GM18517 (cell line): ENCODE results near the gene PAFAH1B1.

Experiments used
- ATAC-seq: cut with Tn5 transposase; IDR thresholded peaks from one replicate; pipeline ENCODE4 v1.9.1; 2021; ENCODE audit warnings: mild to moderate bottlenecking, moderate library complexity; ENCODE audit not compliant: unreplicated experiment

The PAFAH1B1 gene

GRCh38 chr17:2701161-2701995 lies 107.9 kb downstream of the PAFAH1B1 start:
- ATAC-seq: no peak

- no peak for ATAC-seq
These were observed 108.7 kb downstream of the PAFAH1B1 start for GRCh38 chr17:2701996-2702741.

GRCh38 chr17:2703181-2703580 lies 109.7 kb downstream of the PAFAH1B1 start:
- no peak for ATAC-seq

- ATAC-seq: no peak
These were observed 110.2 kb downstream of the PAFAH1B1 start for GRCh38 chr17:2703606-2704005.

- no peak for ATAC-seq
These were observed 110.8 kb downstream of the PAFAH1B1 start for GRCh38 chr17:2704031-2704889.

- ATAC-seq: no peak
These were observed 111.4 kb downstream of the PAFAH1B1 start for GRCh38 chr17:2704890-2705248.

GRCh38 chr17:2705263-2705662 lies 111.8 kb downstream of the PAFAH1B1 start:
- ATAC-seq: no peak

GRCh38 chr17:2705888-2706795 lies 112.7 kb downstream of the PAFAH1B1 start:
- no peak for ATAC-seq

GRCh38 chr17:2706911-2707510 lies 113.6 kb downstream of the PAFAH1B1 start:
- ATAC-seq: no peak

GRCh38 chr17:2707721-2708584 lies 114.5 kb downstream of the PAFAH1B1 start:
- ATAC-seq: no peak

- no peak for ATAC-seq
These were observed 115.2 kb downstream of the PAFAH1B1 start for GRCh38 chr17:2708585-2709182.

- ATAC-seq: no peak
These were observed 115.8 kb downstream of the PAFAH1B1 start for GRCh38 chr17:2709183-2709661.

GRCh38 chr17:2710071-2710802 lies 116.8 kb downstream of the PAFAH1B1 start:
- ATAC-seq: no peak

GRCh38 chr17:2710803-2711607 lies 117.6 kb downstream of the PAFAH1B1 start:
- ATAC-seq: peak; percentile 18

GRCh38 chr17:2711608-2712299 lies 118.3 kb downstream of the PAFAH1B1 start, which contains the start of gene CLUH:
TSS of gene CLUH (minus strand) at chr17:2711764. CDS start at chr17:2711661, 103 bp downstream.
- ATAC-seq: peak; percentile 83
